Heart left ventricle (tissue), 16 donors: ENCODE results near the gene PPP1R7. TPM values are rescaled to one million over a fixed set of nuclear protein-coding genes. Genes with fewer than 3 reads are reported as not detected.

ENCODE experiments used
- ATAC-seq, 4 donors: fragments of 200-7000 bp; cut with Tn5 transposase; one replicate each; pipeline ENCODE4 v1.9.1; 2020 to 2022; ENCODE audit warnings: moderate library complexity in 4 of 4, mild to moderate bottlenecking in 3 of 4, moderate number of reproducible peaks in 1 of 4
- DNase-seq, 5 donors: peaks; one replicate each; pipeline ENCODE4 v3.0.0-alpha.2; 2020
- H3K27ac ChIP-seq, 12 donors: fragments of 200-600 bp; sonication (generic) in 4 of 12; one replicate each; pipeline versions ENCODE4 v1.5.0 to v1.8.0; 2016 to 2022; ENCODE audit warnings: mild to moderate bottlenecking in 2 of 12
- H3K27me3 ChIP-seq, 9 donors: fragments of 200-600 bp; sonication (generic) in 2 of 9; one replicate each; pipeline versions ENCODE4 v1.5.1 to v1.8.0; 2016 to 2022; ENCODE audit warnings: mild to moderate bottlenecking in 3 of 9
- H3K36me3 ChIP-seq, 9 donors: fragments of 200-600 bp; sonication (generic) in 2 of 9; one replicate each; pipeline versions ENCODE4 v1.5.0 to v1.8.0; 2018 to 2022; ENCODE audit warnings: mild to moderate bottlenecking in 2 of 9
- H3K4me1 ChIP-seq, 12 donors: fragments of 200-600 bp; sonication (generic) in 4 of 12; one replicate each; pipeline versions ENCODE4 v1.5.0 to v1.8.0; 2016 to 2022; ENCODE audit warnings: mild to moderate bottlenecking in 3 of 12
- H3K4me3 ChIP-seq, 12 donors: fragments of 200-600 bp; sonication (generic) in 4 of 12; one replicate each; pipeline versions ENCODE4 v1.5.0 to v1.8.0; 2017 to 2022; ENCODE audit warnings: mild to moderate bottlenecking in 9 of 12, moderate library complexity in 4 of 12
- H3K9me3 ChIP-seq, 12 donors: fragments of 200-600 bp; sonication (generic) in 4 of 12; one replicate each; pipeline versions ENCODE4 v1.5.0 to v1.8.0; 2016 to 2022; ENCODE audit warnings: mild to moderate bottlenecking in 1 of 12
- CTCF ChIP-seq, 12 donors: fragments of 200-600 bp; sonication (generic) in 4 of 12; IDR thresholded peaks; one replicate each; pipeline versions ENCODE4 v1.5.0 to v1.8.0; 2018 to 2022; ENCODE audit warnings: antibody characterized with exemption in 12 of 12, mild to moderate bottlenecking in 5 of 12
- POLR2A ChIP-seq, 2 donors: fragments of 450-650 bp; IDR thresholded peaks; one replicate each; pipeline ENCODE4 v1.6.1; 2017; ENCODE audit warnings: antibody characterized with exemption in 2 of 2, mild to moderate bottlenecking in 2 of 2, moderate library complexity in 2 of 2
- WGBS, 4 donors: extraction: QIAGEN DNeasy Blood & Tissue Kit in 2 of 4; methylation state at CpG; one replicate each; pipeline versions ENCODE4 v1.1.5 to v1.1.7; 2013 to 2018; 5-methylcytosine and 5-hydroxymethylcytosine counted together
- intact Hi-C, 10 donors: fragments of 100-400 bp; cut with DNase I; formaldehyde crosslinking; loops; one replicate each; pipeline versions ENCODE4 v1.11.1 to v1.14.2; 2022
- polyA plus RNA-seq, 2 donors: library from polyadenylated mRNA; stranded (reverse); fragments of 200-250 nt; gene quantifications; one replicate each; pipeline ENCODE4 v1.2.3, GENCODE V29; 2013
- total RNA-seq, 9 donors: library from RNA; depleted of rRNA in 2 of 9; stranded (reverse); fragments of >200 nt in 2 of 9; fragmentation: NEBNext Ultra II Directional in 3 of 9; extraction: Animal tissue kit (Norgen Biotek cat#: 25700) in 3 of 9; gene quantifications; one replicate each; pipeline versions ENCODE4 v1.1.0 to v1.2.4, GENCODE V29; 2016 to 2023
- donor health status: ischemic (EF 13 %, LVEDD 7.1; RV severe dilation, severe dysfunction).
- donor health status: healthy with polysubstance abuse.
- donor health status: DM: no; HTN: yes; CAD: no.
- donor health status: DM: no; HTN: no; CAD: no.
- donor health status: ischemic (EF 25% LVEDD 6.9; RV normal size, moderate dysfunction).
- donor health status: ischemic (EF 25% LVEDD 5.7; RV mildly dilated, moderate dysfunction).
- donor health status: healthy.
- donor health status: DM: yes; HTN: yes; CAD: no.
- donor health status: ischemic (EF 35%, LVEDD 5.7; RV mildly dilated, moderate dysfunction).
- donor health status: nonischemic (EF 11% LVEDD 7.7; RV severe dilation, severe dysfunction).
- donor health status: DM: yes; HTN: yes; CAD: no.
- donor health status: PGD.
- donor health status: ischemic (EF 29% LVEDD 5.4; RV normal size, mild dysfunction).
- donor health status: nonischemic (EF 23%, LVEDD 6.1; RV moderate dilation, normal function).

The PPP1R7 gene
- total and polyA plus RNA-seq, 11 donors, result 66.7 to 110 (median 79.8) TPM

GRCh38 chr2:241150660-241151530, 628 bp downstream of the PPP1R7 start:
- H3K27me3 ChIP-seq, result no peaks in the 10 kb centered on the region
- H3K4me3 ChIP-seq, result peak overlapping the region; percentile 69 to 100 (median 90)
- H3K4me1 ChIP-seq, result peaks cover 0 to 23% (median 15%) of the 10 kb centered on the region in 12 donors
- TF ChIP-seq CTCF (IDR thresholded peaks at IDR 0.05) (no peak), POLR2A (IDR thresholded peaks at IDR 0.05) (no peak)
- WGBS, 4 donors, result 7 to 13% (median 9%) methylated on average over 21 to 37 of the region's 37 CpGs
- DNase-seq (peak in 1 of 5 donors; percentile 61), ATAC-seq (peak in 2 of 4 donors; percentile 23 to 28)
- no peaks in the 10 kb centered on the region for H3K9me3 ChIP-seq
- H3K27ac ChIP-seq, result peak overlapping the region; percentile 29 to 87 (median 84)
- intact Hi-C loops, result loop anchor here in 3 of 10 donors (1.0 to 10.0 kb wide), 4 partner anchors 10 to 484 kb away; partner anchors contain the start of genes ATG4B (in 1 of the 3) and THAP4 (in 1 of the 3)
- H3K36me3 ChIP-seq, result peaks cover 0 to 24% (median 17%) of the 10 kb centered on the region in 9 donors

- peaks cover 0 to 23% (median 15%) of the 10 kb centered on the region in 12 donors for H3K4me1 ChIP-seq
- ATAC-seq (no peak), DNase-seq (no peak)
- H3K9me3 ChIP-seq, result no peaks in the 10 kb centered on the region
- H3K27ac ChIP-seq, result no peak overlapping the region
- H3K4me3 ChIP-seq, result no peak overlapping the region
- TF ChIP-seq POLR2A (IDR thresholded peaks at IDR 0.05) (no peak), CTCF (IDR thresholded peaks at IDR 0.05) (no peak)
- peaks cover 0 to 32% (median 20%) of the 10 kb centered on the region in 9 donors for H3K36me3 ChIP-seq
- WGBS, 4 donors, result 73 to 78% (median 76%) methylated on average over 8 of the region's 8 CpGs
- H3K27me3 ChIP-seq, result no peaks in the 10 kb centered on the region
- intact Hi-C loops, result loop anchor here in 3 of 10 donors (2.0 to 10.0 kb wide), 4 partner anchors 60 to 483 kb away; partner anchors contain the start of genes ATG4B (in 1 of the 3) and THAP4 (in 1 of the 3)
Measured at GRCh38 chr2:241151934-241152660, 1.8 kb downstream of the PPP1R7 start.

GRCh38 chr2:241153616-241154015, 3.3 kb downstream of the PPP1R7 start:
- Histone ChIP-seq H3K27ac (no peak overlapping the region), H3K4me3 (no peak overlapping the region), H3K27me3 (no peaks in the 10 kb centered on the region), H3K9me3 (no peaks in the 10 kb centered on the region), H3K4me1 (peaks cover 0 to 19% (median 12%) of the 10 kb centered on the region in 12 donors), H3K36me3 (peaks cover 0 to 47% (median 34%) of the 10 kb centered on the region in 9 donors)
- no peak for ATAC-seq
- intact Hi-C loops, result loop anchor here in 3 of 10 donors (2.0 to 10.0 kb wide), 4 partner anchors 59 to 481 kb away; partner anchors contain the start of genes ATG4B (in 1 of the 3) and THAP4 (in 1 of the 3)
- DNase-seq, result no peak
- WGBS, 4 donors, result 90 to 100% (median 93%) methylated on average over 5 to 7 of the region's 7 CpGs
- TF ChIP-seq POLR2A (IDR thresholded peaks at IDR 0.05) (no peak), CTCF (IDR thresholded peaks at IDR 0.05) (no peak)
